Esophagus squamous epithelium (tissue), 4 donors: ENCODE data around the gene OR51B6.

ENCODE experiments used
- POLR2A ChIP-seq, 4 donors: fragments of 450-650 bp; IDR thresholded peaks; one replicate each; pipeline ENCODE4 v1.6.1; 2017; ENCODE audit warnings: antibody characterized with exemption in 4 of 4, mild to moderate bottlenecking in 4 of 4, moderate library complexity in 3 of 4
- TF ChIP-seq, protein P1 (sequence below), 6 experiments: fragments of 450-650 bp in 4 of 6; fragments of 200-600 bp in 2 of 6; sonication (generic) in 2 of 6; IDR thresholded peaks; one replicate each; pipeline ENCODE4 v1.5.1; 2016 to 2019; ENCODE audit warnings: antibody characterized with exemption in 6 of 6, mild to moderate bottlenecking in 4 of 6, moderate library complexity in 4 of 6

DNA sequence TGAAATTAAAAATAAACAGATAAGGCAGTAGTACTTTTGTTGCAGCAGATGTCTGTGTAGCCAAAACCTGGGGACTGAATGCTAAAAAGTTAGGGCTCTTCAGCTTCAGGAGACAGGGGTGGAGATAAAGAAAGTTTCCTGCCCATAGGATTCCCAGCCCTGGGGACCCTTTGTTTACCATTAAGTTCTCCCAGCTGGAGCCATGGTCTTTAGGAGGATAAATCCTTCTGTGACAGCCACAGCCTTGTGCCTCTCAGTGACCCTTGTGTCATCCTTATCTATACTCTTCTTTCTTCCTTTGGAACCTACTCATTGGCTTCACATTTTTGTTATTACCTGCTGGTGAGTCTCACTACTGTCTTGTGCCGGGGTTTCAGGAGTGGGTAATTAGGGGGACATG, 32.3 kb downstream of the OR51B6 start, which contains the start of gene OR51M1:
- no peak for TF ChIP-seq POLR2A (IDR thresholded peaks at IDR 0.05)
- TF ChIP-seq, protein P1, sequence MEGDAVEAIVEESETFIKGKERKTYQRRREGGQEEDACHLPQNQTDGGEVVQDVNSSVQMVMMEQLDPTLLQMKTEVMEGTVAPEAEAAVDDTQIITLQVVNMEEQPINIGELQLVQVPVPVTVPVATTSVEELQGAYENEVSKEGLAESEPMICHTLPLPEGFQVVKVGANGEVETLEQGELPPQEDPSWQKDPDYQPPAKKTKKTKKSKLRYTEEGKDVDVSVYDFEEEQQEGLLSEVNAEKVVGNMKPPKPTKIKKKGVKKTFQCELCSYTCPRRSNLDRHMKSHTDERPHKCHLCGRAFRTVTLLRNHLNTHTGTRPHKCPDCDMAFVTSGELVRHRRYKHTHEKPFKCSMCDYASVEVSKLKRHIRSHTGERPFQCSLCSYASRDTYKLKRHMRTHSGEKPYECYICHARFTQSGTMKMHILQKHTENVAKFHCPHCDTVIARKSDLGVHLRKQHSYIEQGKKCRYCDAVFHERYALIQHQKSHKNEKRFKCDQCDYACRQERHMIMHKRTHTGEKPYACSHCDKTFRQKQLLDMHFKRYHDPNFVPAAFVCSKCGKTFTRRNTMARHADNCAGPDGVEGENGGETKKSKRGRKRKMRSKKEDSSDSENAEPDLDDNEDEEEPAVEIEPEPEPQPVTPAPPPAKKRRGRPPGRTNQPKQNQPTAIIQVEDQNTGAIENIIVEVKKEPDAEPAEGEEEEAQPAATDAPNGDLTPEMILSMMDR (IDR thresholded peaks at IDR 0.05): no peak
